HFFc6 (cell line): Measurements from ENCODE around the gene ANKRD53. TPM values are rescaled to one million over a fixed set of nuclear protein-coding genes. Genes with fewer than 3 reads are reported as not detected.

Source experiments
- DNase-seq: peaks from one replicate; pipeline ENCODE4 v3.0.0-alpha.2; 2018
- H3K27ac Mint-ChIP-seq: 2 replicates; pipeline ENCODE4 v1.8.0; 2020; ENCODE audit warnings: mild to moderate bottlenecking, mixed read lengths
- H3K27me3 Mint-ChIP-seq: 2 replicates; pipeline ENCODE4 v1.8.0; 2021; ENCODE audit warnings: mild to moderate bottlenecking, moderate library complexity, mixed read lengths; ENCODE audit not compliant: insufficient read depth
- H3K36me3 Mint-ChIP-seq: 2 replicates; pipeline ENCODE4 v1.8.0; 2021; ENCODE audit warnings: low read depth, mixed read lengths
- H3K4me1 Mint-ChIP-seq: 2 replicates; pipeline ENCODE4 v1.8.0; 2020; ENCODE audit warnings: low read depth, mixed read lengths
- H3K4me3 Mint-ChIP-seq: 2 replicates; pipeline ENCODE4 v1.8.0; 2020; ENCODE audit warnings: mild to moderate bottlenecking, moderate library complexity, mixed read lengths
- H3K9me3 Mint-ChIP-seq: 2 replicates; pipeline ENCODE4 v1.8.0; 2020; ENCODE audit warnings: mild to moderate bottlenecking, mixed read lengths
- CTCF ChIP-seq: fragments of 200-600 bp; sonication (generic); IDR thresholded peaks from 2 replicates; pipeline ENCODE4 v1.5.0; 2021; ENCODE audit warnings: antibody characterized with exemption, mild to moderate bottlenecking
- total RNA-seq, 6 experiments: library from RNA; stranded (reverse); fragmentation: NEBNext Ultra II Directional; extraction: Animal tissue kit (Norgen Biotek cat#: 25700); gene quantifications; 2 replicates in 1 of 6; 3 replicates in 5 of 6; pipeline ENCODE4 v1.2.3, GENCODE V29; 2021

The ANKRD53 gene
- total RNA-seq, 6 experiments from 2014 or later = 0.64 to 1.1 (median 0.85) TPM

GRCh38 chr2:70986499-70987189 is 8.2 kb downstream of the ANKRD53 start:
- DNase-seq = no peak
- no peaks in the 10 kb centered on the region for H3K9me3 Mint-ChIP-seq
- H3K4me1 Mint-ChIP-seq = peaks cover 2% of the 10 kb centered on the region; the same call in 1 of the 2 replicates
- no peaks in the 10 kb centered on the region; the same call in none of the 2 replicates for H3K27me3 Mint-ChIP-seq
- H3K36me3 Mint-ChIP-seq = peaks cover 19% of the 10 kb centered on the region
- TF ChIP-seq CTCF = no peak
- H3K4me3 Mint-ChIP-seq = no peak overlapping the region
- no peak overlapping the region for H3K27ac Mint-ChIP-seq

- Mint-ChIP-seq H3K27me3 (no peaks in the 10 kb centered on the region; the same call in none of the 2 replicates), H3K4me3 (no peak overlapping the region), H3K36me3 (peaks cover 19% of the 10 kb centered on the region), H3K27ac (no peak overlapping the region), H3K9me3 (no peaks in the 10 kb centered on the region), H3K4me1 (peaks cover 4% of the 10 kb centered on the region; the same call in 1 of the 2 replicates)
- TF ChIP-seq CTCF = no peak
- no peak for DNase-seq
Observed at GRCh38 chr2:70987386-70987785, 9.0 kb downstream of the ANKRD53 start.

GRCh38 chr2:70988151-70988550 is 9.7 kb downstream of the ANKRD53 start:
- Mint-ChIP-seq H3K9me3 (no peaks in the 10 kb centered on the region), H3K36me3 (peaks cover 22% of the 10 kb centered on the region), H3K27ac (no peak overlapping the region), H3K4me1 (peaks cover 10% of the 10 kb centered on the region), H3K4me3 (no peak overlapping the region), H3K27me3 (no peaks in the 10 kb centered on the region; the same call in none of the 2 replicates)
- TF ChIP-seq CTCF = no peak
- DNase-seq = no peak

- Mint-ChIP-seq H3K27ac (no peak overlapping the region), H3K36me3 (peaks cover 23% of the 10 kb centered on the region), H3K9me3 (no peaks in the 10 kb centered on the region), H3K27me3 (no peaks in the 10 kb centered on the region; the same call in none of the 2 replicates), H3K4me1 (peaks cover 18% of the 10 kb centered on the region), H3K4me3 (no peak overlapping the region)
- no peak for DNase-seq
- TF ChIP-seq CTCF = no peak
Observed at GRCh38 chr2:70988726-70989648, 10.6 kb downstream of the ANKRD53 start.

- Mint-ChIP-seq H3K4me1 (peaks cover 19% of the 10 kb centered on the region), H3K27ac (no peak overlapping the region), H3K36me3 (peaks cover 23% of the 10 kb centered on the region), H3K4me3 (no peak overlapping the region), H3K9me3 (no peaks in the 10 kb centered on the region), H3K27me3 (no peaks in the 10 kb centered on the region; the same call in none of the 2 replicates)
- no peak for DNase-seq
- TF ChIP-seq CTCF = no peak
Observed at GRCh38 chr2:70990216-70990615, 11.8 kb downstream of the ANKRD53 start.
